Endothelial cell of umbilical vein (primary cell): ENCODE results near the gene SPACDR.

Source experiments
- EZH2 ChIP-seq: IDR thresholded peaks from 2 replicates; pipeline ENCODE4 v1.6.1; 2012; ENCODE audit warnings: borderline replicate concordance, low read depth, mild to moderate bottlenecking, moderate library complexity, low read length, inconsistent platforms; ENCODE audit not compliant: severe bottlenecking
- FOS ChIP-seq: IDR thresholded peaks from 2 replicates; pipeline ENCODE4 v1.6.1; 2011; ENCODE audit warnings: mild to moderate bottlenecking, low read length, moderate library complexity, borderline replicate concordance; ENCODE audit not compliant: insufficient read depth
- GATA2 ChIP-seq: IDR thresholded peaks from 2 replicates; pipeline ENCODE4 v1.7.0; 2011; ENCODE audit warnings: low read depth, mild to moderate bottlenecking, moderate library complexity, mixed read lengths, low read length; ENCODE audit not compliant: insufficient read length, insufficient read depth
- JUN ChIP-seq: IDR thresholded peaks from 2 replicates; pipeline ENCODE4 v1.6.1; 2011; ENCODE audit warnings: borderline replicate concordance, low read depth; ENCODE audit not compliant: insufficient read length, insufficient read depth
- MYC ChIP-seq: IDR thresholded peaks from one replicate; pipeline ENCODE4 v1.6.1; 2011; ENCODE audit warnings: mild to moderate bottlenecking, low read depth, low read length
- POLR2A ChIP-seq: IDR thresholded peaks from 2 replicates; pipeline ENCODE4 v1.6.1; 2012; ENCODE audit warnings: low read depth, mild to moderate bottlenecking, control low read depth, low read length
- POLR2AphosphoS5 ChIP-seq: IDR thresholded peaks from 2 replicates; pipeline ENCODE4 v1.6.1; 2012; ENCODE audit warnings: low read depth, mild to moderate bottlenecking, control low read depth, low read length, moderate library complexity; ENCODE audit not compliant: insufficient read depth
- TF ChIP-seq, protein P1 (sequence below), 2 donors: IDR thresholded peaks; 1 replicate in 1 of 2; 2 replicates in 1 of 2; pipeline ENCODE4 v1.5.1; 2011; ENCODE audit warnings: low read length in 2 of 2, mild to moderate bottlenecking in 2 of 2, moderate library complexity in 2 of 2, control low read depth in 1 of 2, inconsistent platforms in 1 of 2, low read depth in 1 of 2; ENCODE audit not compliant: insufficient read depth in 1 of 2; ENCODE audit errors: extremely low read depth in 1 of 2
- TF ChIP-seq, protein P2 (sequence below): IDR thresholded peaks from 2 replicates; pipeline ENCODE4 v1.6.1; 2011; ENCODE audit not compliant: insufficient read depth, insufficient read length

DNA sequence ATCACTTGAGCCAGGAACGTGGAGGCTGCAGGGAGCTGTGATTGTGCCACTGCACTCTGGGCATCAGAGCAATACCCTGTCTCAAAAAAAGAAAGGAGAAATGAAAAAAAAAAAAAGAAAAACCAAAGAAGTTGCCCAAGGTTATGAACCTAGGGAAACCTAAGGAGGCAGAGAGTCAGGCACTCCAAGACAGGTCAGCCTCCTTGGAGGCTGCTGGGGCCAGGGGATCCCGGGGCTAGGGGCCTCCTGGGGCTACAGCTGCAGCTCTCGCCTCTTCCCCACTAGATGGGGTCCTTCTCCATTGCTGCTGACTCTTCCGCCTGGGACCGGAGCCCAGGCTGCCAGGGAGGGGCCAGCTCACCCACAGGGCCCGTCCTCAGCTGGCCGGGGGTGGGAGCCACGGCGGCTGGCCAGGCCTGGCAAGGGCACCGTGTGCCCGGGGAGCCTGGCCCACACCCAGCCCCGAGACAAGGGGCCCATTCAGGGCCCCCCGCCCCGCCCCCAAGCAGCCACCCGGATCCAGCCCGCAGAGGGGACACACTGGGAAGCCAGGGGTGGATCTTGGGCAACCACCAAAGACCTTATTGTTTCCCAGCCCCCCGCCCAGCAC lies 1.7 kb upstream of the SPACDR start:
- TF ChIP-seq POLR2A (no peak), EZH2 (no peak), POLR2AphosphoS5 (peak; percentile 72), MYC (no peak), JUN (no peak), GATA2 (no peak), FOS (no peak)
- TF ChIP-seq, protein P1, sequence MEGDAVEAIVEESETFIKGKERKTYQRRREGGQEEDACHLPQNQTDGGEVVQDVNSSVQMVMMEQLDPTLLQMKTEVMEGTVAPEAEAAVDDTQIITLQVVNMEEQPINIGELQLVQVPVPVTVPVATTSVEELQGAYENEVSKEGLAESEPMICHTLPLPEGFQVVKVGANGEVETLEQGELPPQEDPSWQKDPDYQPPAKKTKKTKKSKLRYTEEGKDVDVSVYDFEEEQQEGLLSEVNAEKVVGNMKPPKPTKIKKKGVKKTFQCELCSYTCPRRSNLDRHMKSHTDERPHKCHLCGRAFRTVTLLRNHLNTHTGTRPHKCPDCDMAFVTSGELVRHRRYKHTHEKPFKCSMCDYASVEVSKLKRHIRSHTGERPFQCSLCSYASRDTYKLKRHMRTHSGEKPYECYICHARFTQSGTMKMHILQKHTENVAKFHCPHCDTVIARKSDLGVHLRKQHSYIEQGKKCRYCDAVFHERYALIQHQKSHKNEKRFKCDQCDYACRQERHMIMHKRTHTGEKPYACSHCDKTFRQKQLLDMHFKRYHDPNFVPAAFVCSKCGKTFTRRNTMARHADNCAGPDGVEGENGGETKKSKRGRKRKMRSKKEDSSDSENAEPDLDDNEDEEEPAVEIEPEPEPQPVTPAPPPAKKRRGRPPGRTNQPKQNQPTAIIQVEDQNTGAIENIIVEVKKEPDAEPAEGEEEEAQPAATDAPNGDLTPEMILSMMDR (IDR thresholded peaks at IDR 0.05; ENCODE audit: extremely low read depth in 1 of 2, insufficient read depth in 1 of 2, low read depth in 1 of 2, low read length in 2 of 2) = peak; percentile 61 to 88
- TF ChIP-seq, protein P2, sequence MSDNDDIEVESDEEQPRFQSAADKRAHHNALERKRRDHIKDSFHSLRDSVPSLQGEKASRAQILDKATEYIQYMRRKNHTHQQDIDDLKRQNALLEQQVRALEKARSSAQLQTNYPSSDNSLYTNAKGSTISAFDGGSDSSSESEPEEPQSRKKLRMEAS = no peak
